Activated CD4-positive, alpha-beta T cell treated with anti-CD3 and anti-CD28 coated beads, Interleukin-2, amount 10 ng/mL, durations not matched to agents 7 days and 5 days (primary cell): ENCODE results near the gene TBC1D19. TPM values are rescaled to one million over a fixed set of nuclear protein-coding genes. Genes with fewer than 3 reads are reported as not detected.

ENCODE experiments used
- CTCF ChIA-PET: fragments of 350-600 bp; sonication (Branson Sonifier 250); formaldehyde crosslinking; loops from one replicate; lab custom pipeline; 2021; ENCODE audit warnings: antibody characterized with exemption; lab: Charles Lee
- POLR2A ChIA-PET: fragments of 350-600 bp; sonication (Branson Sonifier 250); formaldehyde crosslinking; loops from one replicate; lab custom pipeline; 2021; ENCODE audit warnings: antibody characterized with exemption; lab: Charles Lee
- DNase-seq: peaks from one replicate; pipeline ENCODE4 v3.0.0-alpha.2; 2020
- H3K27ac Mint-ChIP-seq: one replicate; pipeline ENCODE4 v1.8.0; 2021; ENCODE audit warnings: mild to moderate bottlenecking, moderate library complexity, mixed read lengths
- H3K27me3 Mint-ChIP-seq: one replicate; pipeline ENCODE4 v1.8.0; 2021; ENCODE audit warnings: mixed read lengths
- H3K36me3 Mint-ChIP-seq: one replicate; pipeline ENCODE4 v1.8.0; 2021; ENCODE audit warnings: low read depth, mixed read lengths
- H3K4me1 Mint-ChIP-seq: one replicate; pipeline ENCODE4 v1.8.0; 2021; ENCODE audit warnings: mixed read lengths
- H3K4me3 Mint-ChIP-seq: one replicate; pipeline ENCODE4 v1.8.0; 2021; ENCODE audit warnings: mild to moderate bottlenecking, moderate library complexity, mixed read lengths
- H3K9me3 Mint-ChIP-seq: one replicate; pipeline ENCODE4 v1.8.0; 2021; ENCODE audit warnings: mixed read lengths
- total RNA-seq, 2 experiments: library from RNA; stranded (reverse); gene quantifications; one replicate each; pipeline ENCODE4 v1.2.3, GENCODE V29; 2021

Gene TBC1D19
- total RNA-seq, 2 experiments from 2014 or later, result 4.4 to 5.2 TPM

GRCh38 chr4:26701786-26702227, 117.9 kb downstream of the TBC1D19 start:
- ChIA-PET CTCF (interaction anchor here (0.8 kb wide), 1 partner anchor 16 kb away, joined by 3 read pairs; no protein-coding TSS in a partner anchor), POLR2A (no interaction called here)
- H3K4me3 Mint-ChIP-seq, result no peak overlapping the region

GRCh38 chr4:26707342-26707741, 123.5 kb downstream of the TBC1D19 start:
- Mint-ChIP-seq H3K27me3 (no peaks in the 10 kb centered on the region), H3K36me3 (peaks cover 5% of the 10 kb centered on the region), H3K4me3 (no peak overlapping the region)

More at GRCh38 chr4:26701786-26702227, 117.9 kb downstream of the TBC1D19 start:
- no peak for DNase-seq
- Mint-ChIP-seq H3K9me3 (peaks cover 2% of the 10 kb centered on the region), H3K27me3 (no peaks in the 10 kb centered on the region), H3K36me3 (no peaks in the 10 kb centered on the region), H3K27ac (no peak overlapping the region), H3K4me1 (no peaks in the 10 kb centered on the region)

GRCh38 chr4:26709246-26709645, 125.4 kb downstream of the TBC1D19 start:
- DNase-seq, result no peak

More at GRCh38 chr4:26707342-26707741, 123.5 kb downstream of the TBC1D19 start:
- H3K9me3 Mint-ChIP-seq, result peaks cover 9% of the 10 kb centered on the region
- no peak overlapping the region for H3K27ac Mint-ChIP-seq
- ChIA-PET POLR2A (no interaction called here), CTCF (no interaction called here)
- no peaks in the 10 kb centered on the region for H3K4me1 Mint-ChIP-seq
- no peak for DNase-seq

GRCh38 chr4:26713563-26714151, 129.8 kb downstream of the TBC1D19 start:
- H3K36me3 Mint-ChIP-seq, result peaks cover 5% of the 10 kb centered on the region
- H3K9me3 Mint-ChIP-seq, result peaks cover 5% of the 10 kb centered on the region
- H3K27me3 Mint-ChIP-seq, result no peaks in the 10 kb centered on the region
- no peaks in the 10 kb centered on the region for H3K4me1 Mint-ChIP-seq
- CTCF ChIA-PET, result no interaction called here
- no peak overlapping the region for H3K27ac Mint-ChIP-seq
- no peak overlapping the region for H3K4me3 Mint-ChIP-seq
- POLR2A ChIA-PET, result no interaction called here
- no peak for DNase-seq

More at GRCh38 chr4:26709246-26709645, 125.4 kb downstream of the TBC1D19 start:
- no peak overlapping the region for H3K4me3 Mint-ChIP-seq
- POLR2A ChIA-PET, result no interaction called here
- H3K4me1 Mint-ChIP-seq, result no peaks in the 10 kb centered on the region
- peaks cover 9% of the 10 kb centered on the region for H3K9me3 Mint-ChIP-seq
- CTCF ChIA-PET, result interaction anchor here (0.7 kb wide), 1 partner anchor 229 kb away, joined by 3 read pairs; no protein-coding TSS in a partner anchor
- no peak overlapping the region for H3K27ac Mint-ChIP-seq
- H3K27me3 Mint-ChIP-seq, result no peaks in the 10 kb centered on the region
- peaks cover 5% of the 10 kb centered on the region for H3K36me3 Mint-ChIP-seq

GRCh38 chr4:26715636-26716242, 131.9 kb downstream of the TBC1D19 start:
- Mint-ChIP-seq H3K36me3 (peaks cover 2% of the 10 kb centered on the region), H3K4me1 (no peaks in the 10 kb centered on the region), H3K4me3 (no peak overlapping the region), H3K27me3 (no peaks in the 10 kb centered on the region), H3K9me3 (no peaks in the 10 kb centered on the region), H3K27ac (no peak overlapping the region)
- POLR2A ChIA-PET, result no interaction called here
- CTCF ChIA-PET, result no interaction called here
- DNase-seq, result no peak

- POLR2A ChIA-PET, result no interaction called here
- H3K9me3 Mint-ChIP-seq, result no peaks in the 10 kb centered on the region
- H3K27ac Mint-ChIP-seq, result no peak overlapping the region
- DNase-seq, result no peak
- no peaks in the 10 kb centered on the region for H3K27me3 Mint-ChIP-seq
- H3K4me3 Mint-ChIP-seq, result no peak overlapping the region
- H3K36me3 Mint-ChIP-seq, result no peaks in the 10 kb centered on the region
- H3K4me1 Mint-ChIP-seq, result no peaks in the 10 kb centered on the region
- CTCF ChIA-PET, result no interaction called here
Measured at GRCh38 chr4:26717332-26717731, 133.4 kb downstream of the TBC1D19 start.

- ChIA-PET POLR2A (no interaction called here), CTCF (no interaction called here)
Measured at GRCh38 chr4:26719954-26720552, 136.2 kb downstream of the TBC1D19 start.

GRCh38 chr4:26721685-26722084, 137.8 kb downstream of the TBC1D19 start:
- DNase-seq, result no peak
- no peak overlapping the region for H3K27ac Mint-ChIP-seq
- ChIA-PET POLR2A (no interaction called here), CTCF (interaction anchor here (1.4 kb wide), 1 partner anchor 138 kb away, joined by 3 read pairs; the partner anchor contains the start of gene TBC1D19)
- H3K36me3 Mint-ChIP-seq, result no peaks in the 10 kb centered on the region
- peaks cover 15% of the 10 kb centered on the region for H3K4me1 Mint-ChIP-seq
- H3K9me3 Mint-ChIP-seq, result no peaks in the 10 kb centered on the region
- no peaks in the 10 kb centered on the region for H3K27me3 Mint-ChIP-seq
- no peak overlapping the region for H3K4me3 Mint-ChIP-seq

More at GRCh38 chr4:26719954-26720552, 136.2 kb downstream of the TBC1D19 start:
- Mint-ChIP-seq H3K36me3 (no peaks in the 10 kb centered on the region), H3K4me1 (peaks cover 13% of the 10 kb centered on the region), H3K4me3 (no peak overlapping the region), H3K27me3 (no peaks in the 10 kb centered on the region), H3K9me3 (no peaks in the 10 kb centered on the region), H3K27ac (no peak overlapping the region)
- DNase-seq, result no peak

GRCh38 chr4:26723216-26723615, 139.3 kb downstream of the TBC1D19 start:
- peaks cover 15% of the 10 kb centered on the region for H3K4me1 Mint-ChIP-seq
- no peaks in the 10 kb centered on the region for H3K27me3 Mint-ChIP-seq
- no peaks in the 10 kb centered on the region for H3K36me3 Mint-ChIP-seq
- H3K27ac Mint-ChIP-seq, result no peak overlapping the region
- DNase-seq, result no peak
- POLR2A ChIA-PET, result no interaction called here
- H3K4me3 Mint-ChIP-seq, result no peak overlapping the region
- CTCF ChIA-PET, result interaction anchor here (0.6 to 0.8 kb wide), 4 partner anchors 53 to 741 kb away, joined by 3 to 4 read pairs (median 4); no protein-coding TSS in a partner anchor
- H3K9me3 Mint-ChIP-seq, result no peaks in the 10 kb centered on the region

- H3K9me3 Mint-ChIP-seq, result no peaks in the 10 kb centered on the region
- peaks cover 15% of the 10 kb centered on the region for H3K4me1 Mint-ChIP-seq
- no peak overlapping the region for H3K4me3 Mint-ChIP-seq
- ChIA-PET CTCF (interaction anchor here (0.5 to 1.1 kb wide), 3 partner anchors 8 to 46 kb away, joined by 3 to 4 read pairs (median 3); no protein-coding TSS in a partner anchor), POLR2A (no interaction called here)
- no peaks in the 10 kb centered on the region for H3K27me3 Mint-ChIP-seq
- H3K36me3 Mint-ChIP-seq, result no peaks in the 10 kb centered on the region
- no peak overlapping the region for H3K27ac Mint-ChIP-seq
- DNase-seq, result no peak
Measured at GRCh38 chr4:26724534-26724933, 140.7 kb downstream of the TBC1D19 start.

GRCh38 chr4:26726655-26727387, 142.9 kb downstream of the TBC1D19 start:
- CTCF ChIA-PET, result interaction anchor here (1.1 to 1.2 kb wide), 2 partner anchors 8 to 21 kb away, joined by 3 read pairs; no protein-coding TSS in a partner anchor
- no peak for DNase-seq
- Mint-ChIP-seq H3K4me1 (peaks cover 19% of the 10 kb centered on the region), H3K36me3 (no peaks in the 10 kb centered on the region), H3K27me3 (no peaks in the 10 kb centered on the region), H3K4me3 (no peak overlapping the region), H3K9me3 (no peaks in the 10 kb centered on the region), H3K27ac (no peak overlapping the region)
- POLR2A ChIA-PET, result no interaction called here

GRCh38 chr4:26727844-26728243, 144.0 kb downstream of the TBC1D19 start:
- H3K4me1 Mint-ChIP-seq, result peaks cover 18% of the 10 kb centered on the region
- no peaks in the 10 kb centered on the region for H3K27me3 Mint-ChIP-seq
- no peak overlapping the region for H3K27ac Mint-ChIP-seq
- ChIA-PET CTCF (interaction anchor here (1.0 to 1.2 kb wide), 3 partner anchors 9 to 279 kb away, joined by 3 read pairs; no protein-coding TSS in a partner anchor), POLR2A (no interaction called here)
- no peaks in the 10 kb centered on the region for H3K9me3 Mint-ChIP-seq
- no peak overlapping the region for H3K4me3 Mint-ChIP-seq
- H3K36me3 Mint-ChIP-seq, result no peaks in the 10 kb centered on the region
- DNase-seq, result no peak
